ENCODE measurements around the gene PDE6A. TPM values are rescaled to one million over a fixed set of nuclear protein-coding genes. Genes with fewer than 3 reads are reported as not detected.

PDE6A gene
- total and polyA plus RNA-seq, 2 of the 8 experiments (the other 6 are each of a cell fraction or from before 2014, with no cell fraction given): not detected

- TF ChIP-seq HDAC2 (IDR thresholded peaks at IDR 0.05; ENCODE audit: borderline replicate concordance in 1 of 2, low read depth in 2 of 2, low read length in 2 of 2) (no peak), KDM1A (IDR thresholded peaks at IDR 0.05; ENCODE audit: borderline replicate concordance, low read length) (no peak), RBBP5 (IDR thresholded peaks at IDR 0.05; ENCODE audit: borderline replicate concordance, low read depth, low read length) (no peak)
These were observed 21.6 kb downstream of the PDE6A start (continued) for GRCh38 chr5:149922950-149923349.
